DMS53 treated with DMSO at 0.1 percent for 48 hours (cell line): Measurements from ENCODE around the gene KRT86.
"Not testable (repeated sequence)": the region's sequence is repeated elsewhere in the genome, so short reads cannot be mapped to it uniquely, and the experiment has no call there.

ENCODE experiments used
- DNase-seq: peaks from one replicate; lab custom pipeline; 2025; ENCODE audit not compliant: unreplicated experiment; lab: John Stamatoyannopoulos, UW

Gene KRT86

DNA sequence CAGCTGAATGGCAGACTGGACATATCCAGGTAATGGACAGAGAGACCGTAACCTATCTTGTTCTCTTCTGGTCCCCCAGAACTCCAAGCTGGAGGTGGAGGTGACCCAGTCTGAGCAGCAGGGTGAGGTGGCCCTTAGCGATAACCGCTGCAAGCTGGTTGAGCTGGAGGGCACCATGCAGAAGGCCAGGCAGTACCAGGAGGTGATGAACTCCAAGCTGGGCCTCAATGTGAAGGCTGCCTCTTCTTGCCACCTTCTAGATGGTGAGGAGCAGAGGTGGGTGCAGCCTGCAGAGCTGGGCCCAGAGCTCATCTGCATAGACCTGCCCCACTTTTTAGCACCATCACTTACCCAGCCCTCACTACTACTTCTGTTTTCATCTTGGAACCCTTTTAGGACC lies 7.2 kb upstream of the KRT86 start:
- no peak for DNase-seq

DNA sequence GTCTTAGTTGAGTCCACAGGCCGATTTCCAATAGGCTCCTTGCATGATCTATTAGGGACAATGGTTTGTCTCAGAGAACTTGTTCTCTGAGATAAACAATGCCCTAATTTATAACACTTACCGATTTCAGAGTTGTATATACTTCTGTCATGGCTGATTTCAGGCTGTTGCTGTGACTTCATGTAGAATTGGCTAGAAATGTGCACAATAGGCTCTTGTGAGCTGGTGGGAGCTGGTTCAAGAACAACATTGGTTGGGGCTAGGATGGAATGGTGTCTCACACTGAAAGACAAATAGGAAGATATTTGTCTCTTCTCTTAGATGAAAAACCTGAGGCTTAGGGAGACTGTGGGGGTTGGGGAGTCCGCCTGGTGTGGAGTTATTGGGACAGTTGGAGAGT lies 6.7 kb upstream of the KRT86 start:
- no peak for DNase-seq

DNA sequence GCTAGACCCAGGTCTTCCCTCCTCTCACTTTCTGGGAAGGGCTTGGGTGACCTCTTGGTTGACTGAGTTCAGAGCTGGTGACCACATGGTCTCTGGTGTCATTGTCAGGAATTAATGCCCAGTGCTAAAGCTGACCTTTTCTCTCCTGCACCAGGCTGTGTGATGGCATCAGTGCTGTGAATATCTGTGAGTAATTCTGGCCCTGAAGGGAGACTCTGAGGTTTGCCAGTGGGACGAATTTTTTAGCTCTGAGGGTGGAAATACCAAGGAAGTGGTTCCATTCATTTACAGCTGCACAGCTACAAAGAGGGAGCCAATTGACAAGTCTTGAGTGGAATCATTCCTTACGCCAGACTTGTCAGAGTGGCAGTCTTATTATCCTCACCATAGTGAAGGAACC lies 6.2 kb upstream of the KRT86 start:
- DNase-seq = no peak

DNA sequence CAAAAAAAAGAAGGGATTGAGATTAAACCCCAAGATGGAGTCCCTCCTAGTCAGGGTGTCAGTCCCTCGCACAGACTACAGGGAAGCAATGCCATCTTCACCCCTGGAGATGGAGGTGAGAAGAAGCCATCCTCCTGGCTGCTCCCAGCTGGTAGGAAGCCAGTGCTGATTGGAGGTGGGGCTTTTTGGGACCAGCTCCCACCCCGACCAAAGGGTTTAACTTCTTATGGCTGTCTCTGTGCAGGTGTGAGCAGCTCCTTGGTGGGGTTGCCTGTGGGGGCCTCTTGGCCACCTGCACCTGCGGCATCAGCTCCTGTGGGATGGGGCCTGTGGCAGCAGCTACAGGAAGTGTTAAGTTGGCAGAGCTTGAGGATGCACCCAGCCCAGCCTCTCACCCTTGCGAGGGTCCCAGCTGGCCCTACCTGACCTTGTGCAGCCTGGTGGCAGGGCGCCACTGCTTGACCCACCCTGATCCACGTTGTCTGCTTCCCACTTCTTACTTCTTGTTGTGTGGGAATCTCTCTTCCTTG lies 3.8 kb upstream of the KRT86 start:
- no peak for DNase-seq

DNA sequence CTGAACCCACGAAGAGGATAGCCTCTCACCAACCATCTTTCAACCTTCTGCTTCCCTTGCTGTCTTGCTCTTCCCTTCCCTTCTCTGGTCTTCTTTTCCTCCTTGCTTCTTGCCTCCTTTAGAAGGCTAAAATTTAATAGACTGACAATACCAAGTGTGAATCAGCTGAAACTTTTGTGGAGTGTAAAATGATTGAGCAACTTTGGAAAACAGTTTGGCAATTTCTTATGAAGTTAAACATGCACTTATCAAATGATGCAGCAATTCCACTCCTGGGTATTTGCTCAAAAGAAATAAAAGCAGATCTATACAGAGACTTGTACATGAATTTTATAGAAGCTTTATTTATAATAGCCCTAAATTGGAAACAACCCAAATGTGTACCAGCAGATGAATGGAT lies 3.3 kb upstream of the KRT86 start:
- DNase-seq = no peak

DNA sequence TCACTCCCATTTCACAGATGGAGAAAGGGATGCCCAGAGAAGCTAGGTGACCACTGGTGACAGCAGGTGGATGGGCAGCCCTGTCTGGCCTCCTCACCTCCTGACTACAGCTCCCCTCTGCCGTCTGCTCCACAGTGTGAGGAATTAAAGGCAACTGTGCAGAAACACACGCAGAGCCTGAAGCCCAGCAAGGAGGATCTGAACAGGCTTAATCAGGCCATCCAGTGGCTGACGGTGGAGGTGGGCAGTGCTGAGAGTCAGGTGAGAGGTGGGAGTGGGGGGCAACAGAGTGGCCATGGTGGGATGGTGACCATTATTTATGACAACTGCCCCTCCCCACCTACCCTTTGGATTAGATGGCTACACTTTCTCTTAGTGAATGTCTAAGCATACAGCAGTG lies 1.2 kb downstream of the KRT86 start:
- DNase-seq = no peak

DNA sequence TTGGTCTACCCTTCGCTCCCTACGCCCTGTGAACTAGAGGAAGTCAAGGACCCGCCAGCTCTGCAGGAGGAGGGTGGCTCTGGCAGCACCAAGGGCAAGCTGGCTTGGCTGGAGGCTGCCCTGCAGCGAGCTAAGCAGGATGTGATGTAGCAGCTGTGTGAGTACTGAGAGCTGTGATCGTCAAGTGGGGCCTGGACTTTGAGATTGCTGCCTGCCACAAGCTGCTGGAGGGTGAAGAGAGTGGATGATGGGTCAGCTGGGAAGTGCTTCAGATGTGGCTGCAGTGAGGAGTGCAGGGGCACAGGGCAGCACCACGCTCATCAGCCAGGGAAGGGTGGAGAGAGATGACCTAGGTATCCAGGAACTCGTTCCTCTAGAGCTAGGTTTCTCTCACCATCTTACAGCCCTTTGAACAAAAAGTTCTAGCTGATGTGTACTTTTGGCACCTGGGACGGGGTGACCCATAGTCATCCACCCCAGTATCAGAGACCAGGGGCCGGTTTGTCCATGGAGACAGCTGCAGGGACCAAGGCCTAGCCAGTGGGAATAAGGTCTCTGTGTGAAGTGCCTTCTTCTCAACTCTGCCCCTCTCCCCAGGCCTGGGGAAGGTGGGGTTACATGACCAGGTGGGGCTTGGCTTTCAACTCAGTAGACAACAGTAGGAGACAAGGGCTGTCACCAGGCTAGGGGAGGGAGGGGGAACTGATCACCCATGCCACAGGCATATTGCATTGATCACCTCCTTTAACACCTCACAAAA lies 3.2 kb downstream of the KRT86 start:
- peak; percentile 89 for DNase-seq

DNA sequence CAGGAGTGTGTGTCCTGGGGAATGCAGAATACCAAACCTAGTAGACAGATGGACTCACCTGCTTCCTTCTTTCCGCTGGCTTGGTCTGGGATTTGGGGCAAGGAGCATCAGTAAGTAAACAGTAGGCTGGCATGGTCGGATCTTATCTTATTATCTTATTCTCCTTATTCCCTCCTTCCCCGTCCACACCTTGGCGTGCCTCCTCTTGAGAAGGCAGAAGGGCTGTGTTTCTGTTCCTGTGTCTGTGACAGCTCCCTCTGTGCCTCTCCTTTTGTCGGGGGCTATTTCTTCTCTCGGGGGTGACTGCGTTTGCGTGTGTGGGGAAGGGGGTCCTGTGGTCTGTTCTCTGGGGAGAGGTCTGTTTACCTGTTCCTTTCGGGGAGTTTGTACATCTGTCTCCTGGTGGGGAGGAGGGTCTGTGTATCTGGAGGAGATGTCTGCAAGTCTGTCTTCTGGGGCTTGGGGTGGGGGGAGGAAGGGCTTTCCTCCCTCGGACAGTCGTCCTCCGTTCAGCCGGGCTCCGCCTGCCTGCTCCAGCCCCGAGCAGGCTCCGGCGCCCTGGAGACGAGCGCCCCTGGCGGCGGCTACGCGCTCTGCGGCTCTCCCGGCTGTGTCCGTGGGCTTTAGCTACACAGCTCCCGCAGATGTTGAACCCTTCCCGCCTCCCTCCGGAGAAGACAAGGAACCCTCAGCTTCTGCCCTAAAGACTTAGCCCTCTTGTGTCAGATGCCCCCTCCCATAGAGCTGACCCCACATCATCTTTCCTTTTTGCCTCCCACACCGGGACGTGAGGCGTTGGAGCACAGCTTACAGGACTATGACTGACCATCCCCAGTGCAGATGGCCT lies 4.4 kb downstream of the KRT86 start:
- DNase-seq = peak; percentile 68

DNA sequence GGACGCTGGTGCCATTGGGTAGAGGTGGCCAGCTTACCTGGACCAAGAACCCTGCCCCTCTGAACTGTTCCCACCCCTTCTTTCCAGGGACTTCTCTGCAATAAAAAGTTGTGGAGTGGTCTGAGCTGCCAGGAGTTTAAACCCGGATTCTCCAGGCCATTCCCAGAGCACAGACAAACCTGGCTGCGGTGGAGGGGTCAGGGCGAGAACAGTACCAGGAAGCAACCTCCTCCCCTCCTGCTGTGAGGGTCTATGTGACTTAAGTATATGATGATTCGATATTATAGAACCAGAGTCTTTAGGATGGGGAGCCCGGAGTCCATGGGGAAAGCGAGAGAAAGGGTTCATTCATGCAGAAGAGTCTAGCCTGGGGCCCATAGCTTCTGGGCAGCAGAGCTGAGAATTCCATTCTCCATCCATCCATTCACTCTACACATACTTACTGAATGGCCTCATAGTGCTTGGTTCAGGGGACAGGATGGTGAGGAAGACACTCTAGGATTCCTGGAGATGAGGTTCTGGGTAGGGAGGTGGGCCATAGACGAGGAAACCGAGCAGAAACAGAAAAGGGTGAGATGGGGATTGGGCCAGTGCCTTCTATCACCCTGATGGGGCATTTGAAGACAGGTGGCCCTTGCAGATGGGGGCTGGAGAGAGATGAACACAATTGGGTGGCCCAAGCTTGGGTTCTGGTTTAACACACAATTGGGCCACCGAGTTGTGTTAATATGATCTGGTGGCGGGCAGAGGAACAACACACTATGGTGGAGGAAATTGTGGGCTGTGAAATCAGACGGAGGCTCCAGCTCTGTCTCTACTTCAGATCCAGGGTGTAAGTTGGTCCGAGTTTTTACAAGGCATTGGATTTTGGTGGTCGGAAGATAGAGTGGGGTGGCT lies 5.2 kb downstream of the KRT86 start:
- DNase-seq = no peak

DNA sequence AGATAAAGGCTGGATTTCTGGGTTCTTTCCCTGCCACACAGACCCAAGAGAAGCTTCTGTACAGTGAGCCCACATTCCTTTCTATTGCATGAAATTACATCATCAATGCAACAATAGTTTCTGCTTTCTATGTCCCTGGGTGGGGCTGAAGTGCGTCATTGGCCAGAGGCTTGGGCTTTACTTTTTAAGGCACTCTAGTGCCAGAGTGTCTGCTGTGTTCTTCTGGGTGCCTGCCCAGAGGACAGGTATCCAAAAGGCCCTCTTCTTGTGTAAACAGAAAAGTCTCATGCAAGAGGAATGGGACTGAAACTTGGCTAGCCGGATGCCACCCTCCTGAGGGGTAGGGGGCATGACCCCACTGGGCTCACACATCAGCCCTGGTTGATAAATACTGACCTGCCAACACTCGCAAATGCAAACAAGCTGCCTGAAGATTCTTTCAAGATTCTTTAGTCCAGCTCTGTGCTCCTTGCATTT lies 5.9 kb downstream of the KRT86 start:
- DNase-seq = peak; percentile 58

DNA sequence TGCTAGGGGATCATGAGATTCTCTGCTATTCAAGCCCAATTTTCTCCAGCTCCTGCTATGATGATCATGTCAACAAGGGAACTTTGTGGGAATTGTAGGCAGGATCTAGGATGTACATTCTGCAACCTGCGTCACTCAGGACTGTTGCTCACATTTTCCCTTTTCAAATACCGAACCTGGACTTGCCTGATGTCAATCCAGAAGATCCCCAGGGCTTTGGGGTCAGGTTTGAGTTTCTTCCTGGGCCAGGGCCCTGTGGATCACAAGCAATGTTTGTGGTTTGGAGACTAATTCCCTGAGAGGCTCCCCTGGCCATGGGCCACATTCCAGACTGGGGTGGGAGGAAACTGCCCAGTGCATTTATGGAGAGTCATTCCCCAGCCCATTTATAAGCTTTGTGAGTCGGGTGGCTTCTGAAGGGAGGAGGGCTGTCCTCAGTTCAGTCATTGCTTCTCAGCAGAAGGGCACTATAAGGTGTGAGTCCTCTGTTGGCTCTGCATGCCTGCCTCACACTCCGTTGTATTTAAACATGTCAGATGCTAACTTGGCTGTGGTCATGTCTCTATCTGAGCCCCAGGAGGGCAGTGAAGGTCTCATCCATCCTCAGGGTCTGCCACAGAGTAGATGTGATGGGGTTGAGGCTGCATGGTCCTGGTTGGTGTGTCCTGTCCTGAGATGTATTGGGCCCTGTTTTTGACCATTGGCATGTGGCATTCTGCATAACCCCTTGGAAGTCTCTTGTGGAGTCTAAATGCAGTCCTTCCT lies 6.5 kb downstream of the KRT86 start:
- no peak for DNase-seq

DNA sequence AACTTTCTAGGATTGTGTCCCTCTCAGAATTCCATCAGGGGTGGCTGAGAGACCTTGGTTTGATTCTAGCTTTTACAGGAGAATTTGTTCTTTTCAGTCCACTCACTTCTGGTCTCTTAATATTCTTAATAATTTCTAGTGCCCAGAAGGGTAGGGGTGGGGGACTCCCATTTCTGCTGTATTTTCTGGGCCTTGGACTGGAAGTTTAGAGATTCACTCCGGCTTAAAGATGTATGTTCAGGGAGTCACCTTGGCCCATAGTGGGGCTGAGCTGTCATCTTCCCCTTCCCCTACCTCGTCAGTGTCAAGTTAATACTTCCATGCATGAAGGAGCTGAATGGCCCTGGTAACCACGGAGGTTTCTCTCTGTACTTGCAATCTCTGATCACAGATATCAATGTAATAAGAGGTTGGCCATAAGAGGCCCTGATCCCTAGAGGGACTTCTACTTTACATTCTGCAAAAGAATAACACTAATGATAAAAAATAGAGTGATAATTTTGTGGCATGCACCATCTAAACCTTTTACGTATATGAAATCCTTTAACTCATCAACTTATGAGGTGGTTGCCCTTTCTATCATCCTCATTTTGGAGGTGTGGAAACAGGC lies 10.2 kb downstream of the KRT86 start:
- DNase-seq = no peak

DNA sequence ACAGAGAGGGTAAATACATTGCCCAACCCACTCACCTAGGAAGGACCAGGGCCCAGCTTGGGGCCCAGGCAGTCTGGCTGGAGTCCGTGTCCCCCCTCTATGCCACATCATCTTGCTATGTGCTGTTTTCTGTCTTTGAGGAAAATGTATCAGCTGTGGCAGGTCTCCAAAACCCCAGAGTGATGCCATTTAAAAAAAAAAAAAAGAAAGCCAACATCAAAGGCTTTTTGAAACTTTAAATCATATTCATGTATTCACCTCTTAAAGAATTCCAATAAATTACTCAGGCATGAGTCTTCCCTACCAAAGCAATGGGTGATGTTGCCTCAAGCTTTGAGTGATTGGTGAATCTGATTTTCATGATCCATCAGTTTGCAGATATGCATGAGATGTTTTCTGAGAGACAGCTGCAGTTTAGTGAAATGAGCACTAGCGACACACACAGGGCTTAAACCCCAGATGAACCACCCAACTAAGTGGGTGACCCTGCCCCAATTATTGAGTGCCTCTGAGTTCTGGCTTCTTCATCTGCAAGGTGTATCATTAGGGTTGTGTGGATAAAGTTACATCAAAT lies 10.8 kb downstream of the KRT86 start:
- no peak for DNase-seq

DNA sequence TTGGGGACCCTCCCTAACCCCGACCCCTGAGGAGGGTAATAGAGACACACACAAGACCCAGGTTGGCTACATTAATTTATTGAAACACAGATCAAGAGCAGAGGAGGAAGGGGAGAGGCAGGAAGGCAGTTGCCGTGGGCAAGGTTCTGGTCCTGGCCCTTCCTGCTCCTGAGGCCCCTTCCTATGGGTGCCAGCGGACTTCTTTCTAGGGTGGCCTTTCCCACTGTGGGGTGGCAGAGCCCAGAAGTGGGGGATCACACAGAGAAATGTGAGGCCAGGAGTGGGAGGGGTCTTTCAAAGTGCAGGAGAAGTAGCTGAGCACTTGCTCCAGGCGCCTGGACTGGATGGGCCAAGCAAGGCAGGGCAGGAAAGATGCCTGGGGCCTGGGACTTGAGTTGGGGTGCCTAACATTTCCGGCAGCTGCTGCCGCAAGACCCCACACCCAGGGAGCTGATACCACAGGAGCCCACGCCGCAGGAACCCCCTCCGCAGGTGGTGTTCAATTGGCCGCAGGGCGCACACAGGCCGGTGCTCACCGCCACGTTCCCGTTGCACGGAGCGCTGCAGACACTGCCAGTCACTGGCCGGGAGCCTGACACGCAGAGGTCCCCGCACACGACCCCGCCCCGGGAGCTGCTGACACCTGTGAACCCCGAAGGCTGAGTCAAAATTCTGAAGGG lies 11.5 kb downstream of the KRT86 start:
- no peak for DNase-seq

DNA sequence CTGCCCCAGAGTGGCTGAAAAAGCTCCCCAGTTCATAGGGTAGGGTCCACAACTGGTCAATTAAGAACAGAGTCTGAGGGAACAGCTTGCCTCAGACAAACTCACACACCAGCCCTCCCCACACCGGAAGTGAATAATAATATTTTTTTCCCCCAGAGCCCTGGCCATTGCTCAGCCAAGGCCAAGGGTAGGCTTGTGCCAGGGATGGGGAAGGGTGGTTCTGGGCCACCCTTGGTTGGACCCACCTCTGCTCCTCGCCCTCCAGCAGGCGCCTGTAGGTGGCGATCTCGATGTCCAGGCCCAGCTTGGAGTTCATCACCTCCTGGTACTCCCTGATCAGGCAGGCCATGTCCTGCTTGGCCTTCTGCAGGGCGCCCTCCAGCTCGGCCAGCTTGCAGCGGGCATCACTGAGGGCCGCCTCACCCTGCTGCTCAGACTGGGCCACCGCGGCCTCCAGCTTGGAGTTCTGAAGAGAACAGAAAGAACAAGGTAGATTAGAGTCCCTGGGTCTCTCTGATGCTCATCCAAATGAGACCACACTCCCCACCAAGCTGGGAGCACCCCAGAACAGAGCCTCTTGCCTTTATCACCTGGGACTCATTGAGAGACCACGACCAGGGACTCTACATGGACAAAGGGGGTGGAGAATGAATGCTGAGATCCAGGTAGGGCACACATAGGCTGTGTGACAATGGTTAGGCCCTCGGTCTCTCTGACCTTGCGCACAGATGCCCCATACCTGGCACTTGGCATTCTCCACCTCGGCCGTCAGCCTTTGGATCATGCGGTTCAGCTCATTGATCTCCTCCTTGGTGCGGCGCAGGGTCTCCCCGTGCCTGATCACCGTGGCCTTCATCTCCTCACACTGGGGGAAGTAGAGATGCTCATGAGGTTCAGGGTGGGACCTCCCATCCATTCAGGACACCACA lies 12.7 kb downstream of the KRT86 start:
- DNase-seq = not testable (repeated sequence)

DNA sequence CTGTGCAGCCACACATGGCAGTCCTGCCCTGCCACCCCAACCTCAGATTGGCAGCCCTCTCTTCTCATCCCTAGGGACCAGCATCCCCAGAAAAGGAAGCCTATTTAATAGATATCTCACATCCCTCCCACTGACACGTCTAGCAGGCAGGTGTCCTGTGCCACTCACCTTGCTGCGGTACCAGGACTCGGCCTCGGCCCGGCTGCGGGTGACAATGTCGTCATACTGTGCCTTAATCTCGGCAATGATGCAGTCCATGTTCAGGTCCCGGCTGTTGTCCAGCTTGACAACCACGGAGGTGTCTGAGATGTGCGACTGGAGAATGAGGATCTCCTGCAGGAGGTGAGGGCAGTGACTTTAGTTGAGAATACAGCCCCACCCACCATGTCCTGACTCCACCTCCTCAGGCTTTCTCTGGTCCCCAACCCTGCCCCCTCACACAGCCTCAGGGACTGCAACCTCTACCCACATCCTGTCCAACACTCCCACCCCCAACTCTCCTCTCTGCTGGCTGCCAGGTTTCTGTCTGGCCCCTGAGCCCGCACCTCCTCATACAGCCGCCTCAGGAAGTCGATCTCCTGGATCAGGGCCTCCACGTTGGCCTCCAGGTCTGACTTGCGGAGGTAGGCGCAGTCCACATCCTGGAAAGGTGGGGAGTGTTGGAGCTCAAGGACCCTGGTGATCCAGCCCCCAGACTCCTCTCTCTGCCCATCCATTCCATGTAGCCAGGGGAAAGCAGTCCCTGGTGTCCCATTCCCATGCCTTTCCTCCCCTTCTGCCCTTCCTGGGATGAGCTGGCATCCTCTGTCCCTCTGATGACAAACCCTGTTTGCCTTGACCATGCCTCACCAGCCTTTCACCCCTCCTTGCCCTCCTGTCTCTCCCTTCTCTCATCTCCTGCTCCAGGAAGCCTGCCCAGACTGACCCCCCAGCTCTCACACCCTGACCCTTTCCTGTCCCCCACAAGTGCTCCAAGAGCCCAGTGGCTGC lies 13.7 kb downstream of the KRT86 start:
- DNase-seq = not testable (repeated sequence)
